Measurements from ENCODE around the gene PDZK1.
"Not testable (repeated sequence)": the region's sequence is repeated elsewhere in the genome, so short reads cannot be mapped to it uniquely, and the experiment has no call there.

PDZK1 gene

GRCh38 chr1:145707183-145707867, at the start of gene PDZK1:
PDZK1 (minus strand) TSS chr1:145707368; CDS start chr1:145688021, 19,347 bp downstream.
- no peak for DNase-seq

- no peak for DNase-seq
These were observed 44.4 kb upstream of the PDZK1 start for GRCh38 chr1:145751491-145752037.

DNA sequence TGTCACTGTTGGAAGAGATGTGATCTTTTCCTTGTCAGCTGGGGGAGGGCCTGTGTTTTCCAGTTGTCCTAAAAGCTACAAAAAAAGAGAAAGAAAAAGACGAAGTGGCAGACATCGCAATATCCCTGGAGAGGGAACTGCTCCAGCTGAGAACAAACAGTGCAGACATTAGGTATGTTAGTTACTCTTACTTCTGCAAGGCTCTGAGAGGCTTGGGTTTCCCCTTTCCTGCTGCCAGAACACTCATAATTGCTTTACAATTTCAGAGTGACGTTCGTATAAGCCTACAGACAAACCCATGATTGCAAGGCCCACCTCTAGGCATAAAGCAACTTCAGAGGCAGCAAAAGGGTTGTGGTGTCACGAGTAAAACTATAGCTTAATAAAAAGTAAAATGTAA, 43.3 kb upstream of the PDZK1 start:
- DNase-seq, result no peak

DNA sequence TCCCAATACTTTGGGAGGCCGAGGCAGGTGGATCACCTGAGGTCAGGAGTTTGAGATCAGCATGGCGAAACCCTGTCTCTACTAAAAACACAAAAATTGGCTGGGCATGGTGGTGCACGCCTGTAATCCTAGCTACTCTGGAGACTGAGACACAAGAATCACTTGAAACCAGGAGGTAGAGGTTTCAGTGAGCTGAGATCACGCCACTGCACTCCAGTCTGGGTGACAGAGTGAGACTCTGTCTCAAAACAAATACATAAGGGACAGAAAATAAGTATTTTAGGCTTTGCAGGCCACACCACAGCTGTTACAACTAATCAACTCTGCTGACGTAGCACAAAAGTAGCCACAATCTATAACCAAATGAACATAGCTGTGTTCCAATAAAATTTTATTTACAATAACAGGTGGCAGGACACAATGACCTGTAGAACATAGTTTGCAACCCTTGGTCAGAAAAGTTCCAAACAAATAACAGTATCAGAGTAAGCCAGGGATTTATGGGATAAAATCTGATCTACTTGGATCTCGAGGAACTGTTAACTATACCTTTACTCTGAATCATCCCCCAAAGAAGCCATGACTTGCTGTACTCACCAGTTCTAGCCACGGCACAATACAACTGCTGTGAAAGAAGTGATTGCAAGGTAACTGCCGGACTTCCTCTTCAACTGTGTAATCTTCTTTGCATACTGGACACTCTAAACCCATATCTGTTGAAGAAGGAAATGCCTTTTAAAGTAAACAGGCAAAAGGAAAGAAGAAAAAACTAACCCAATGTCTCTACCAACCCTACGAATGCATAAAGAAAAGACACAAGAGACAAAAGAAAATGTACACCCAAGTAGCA, 40.5 kb upstream of the PDZK1 start:
- DNase-seq, result no peak

DNA sequence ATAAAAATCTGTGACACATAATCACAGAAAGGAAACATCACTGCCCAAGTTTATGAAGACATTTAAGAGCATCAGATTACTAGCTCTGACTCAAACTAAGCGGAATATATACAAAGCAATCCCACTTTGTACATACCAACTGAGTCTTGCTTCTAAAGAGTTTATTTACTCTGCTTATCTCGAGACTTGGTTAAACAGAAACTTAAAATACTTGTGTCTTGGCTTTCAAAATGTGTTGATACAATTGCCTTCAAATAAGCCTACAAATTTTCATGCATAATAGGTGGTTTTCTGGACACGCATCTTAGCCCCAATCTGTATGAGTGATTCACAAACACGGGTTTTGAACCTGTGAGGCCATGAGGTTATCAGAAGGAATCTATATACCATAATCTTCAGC, 33.1 kb upstream of the PDZK1 start:
- DNase-seq, result no peak

DNA sequence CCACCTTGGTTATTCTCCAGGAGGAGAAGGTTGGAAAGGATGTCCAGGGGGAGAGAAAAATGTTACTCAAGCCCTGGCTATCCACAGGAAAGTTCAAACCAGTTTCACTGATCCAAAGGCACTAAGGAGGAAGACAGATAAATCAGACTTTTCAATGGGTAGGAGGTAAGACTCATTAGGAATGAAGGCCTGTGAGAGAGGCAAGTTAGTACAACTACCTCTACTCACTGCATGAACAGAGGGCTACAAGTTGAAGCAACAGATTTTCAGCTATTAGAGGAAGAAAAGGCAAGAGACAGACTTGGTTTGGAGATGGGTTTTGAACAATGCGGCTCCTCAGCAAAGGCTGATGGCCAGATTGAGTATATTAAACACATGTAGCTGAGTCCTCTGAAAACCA, 29.0 kb upstream of the PDZK1 start:
- DNase-seq, result no peak

- no peak for DNase-seq
These were observed 23.7 kb upstream of the PDZK1 start for GRCh38 chr1:145730900-145731299.

DNA sequence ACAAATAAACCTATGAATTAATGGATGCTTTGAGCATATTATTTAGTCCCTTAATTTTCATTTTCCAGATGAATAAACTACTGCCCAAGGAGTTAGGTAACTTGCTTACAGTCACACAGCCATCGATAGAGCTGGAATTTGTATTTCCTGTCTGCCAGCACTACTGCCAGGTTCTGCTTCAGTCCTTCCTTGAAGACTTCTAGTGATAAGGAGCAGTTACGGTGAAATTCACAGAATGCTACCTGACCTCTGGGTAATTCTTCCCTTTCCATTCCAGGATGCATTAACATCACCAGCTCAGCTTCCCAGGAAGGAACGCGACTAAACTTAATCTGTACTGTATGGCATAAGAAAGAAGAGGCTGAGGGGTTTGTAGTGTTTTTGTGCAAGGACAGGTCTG, 23.3 kb upstream of the PDZK1 start:
- no peak for DNase-seq

GRCh38 chr1:145729666-145730436, 22.7 kb upstream of the PDZK1 start:
- DNase-seq, result no peak

DNA sequence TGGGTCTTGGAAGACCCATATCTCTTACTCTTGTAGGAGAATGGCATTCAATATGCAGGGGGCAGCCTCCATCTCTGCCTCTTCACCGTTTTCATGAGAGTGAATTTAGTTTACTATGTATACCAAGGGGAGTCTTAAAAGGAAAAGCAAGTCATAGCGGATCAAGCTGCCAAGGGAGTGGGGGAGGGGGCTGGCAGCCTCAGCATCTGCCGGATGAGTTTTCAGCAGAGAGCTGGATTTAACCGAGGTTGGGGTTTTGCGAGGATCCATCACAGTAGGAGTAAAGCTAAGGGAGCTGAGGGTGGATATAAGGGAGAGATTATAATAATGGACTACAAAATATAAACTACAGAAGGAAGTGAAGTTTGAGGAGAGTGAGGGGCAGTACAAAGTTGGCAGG, 22.0 kb upstream of the PDZK1 start:
- DNase-seq, result no peak

DNA sequence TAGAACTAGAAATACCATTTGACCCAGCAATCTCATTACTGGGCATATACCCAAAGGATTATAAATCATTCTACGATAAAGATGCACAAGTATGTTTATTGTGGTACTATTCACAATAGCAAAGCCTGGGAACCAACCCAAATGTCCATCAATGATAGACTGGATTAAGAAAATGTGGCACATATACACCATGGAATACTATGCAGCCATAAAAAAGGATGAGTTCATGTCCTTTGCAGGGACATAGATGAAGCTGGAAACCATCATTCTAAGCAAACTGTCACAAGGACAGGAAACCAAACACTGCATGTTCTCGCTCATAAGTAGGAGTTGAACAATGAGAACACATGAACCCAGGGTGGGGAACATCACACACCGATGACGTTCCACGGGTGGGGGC, 19.0 kb upstream of the PDZK1 start:
- not testable (repeated sequence) for DNase-seq

DNA sequence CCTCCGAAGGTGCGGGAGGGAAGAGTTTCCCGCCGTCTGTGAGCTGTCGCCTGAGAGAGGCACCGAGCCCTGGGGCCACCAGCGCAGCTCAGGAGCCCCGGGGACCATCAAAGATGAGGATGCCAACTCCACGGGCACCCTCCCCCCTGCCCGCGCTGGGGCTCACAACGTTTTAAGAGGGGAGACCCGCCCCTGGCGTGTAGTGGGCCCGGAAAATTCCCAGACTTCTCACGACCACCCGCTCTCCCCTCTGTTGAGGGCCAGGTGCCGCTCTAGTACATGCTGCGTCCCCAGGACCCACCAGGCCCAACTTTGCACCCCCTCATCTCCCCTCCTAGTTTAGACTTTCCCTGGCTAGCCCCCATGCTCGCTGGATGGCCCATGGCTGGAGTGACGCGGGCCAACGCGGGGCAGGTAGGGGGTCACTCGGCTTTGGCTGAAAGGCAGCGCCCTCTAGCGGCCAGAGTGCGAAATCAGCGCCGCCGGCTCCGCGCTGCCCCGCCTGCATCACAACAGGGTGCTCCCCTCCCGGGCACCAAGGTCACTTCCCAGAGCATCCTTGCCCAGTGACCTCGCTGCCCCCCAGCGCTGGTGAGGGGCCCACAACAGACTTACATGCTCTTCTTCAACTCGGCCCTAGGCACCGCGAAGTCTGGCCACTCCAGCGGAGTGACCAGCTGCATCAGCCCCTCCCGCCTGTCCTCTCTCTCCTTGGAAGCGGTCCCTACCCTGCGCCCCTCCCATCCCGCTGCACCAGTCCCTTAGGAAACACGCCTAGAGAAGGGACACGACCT, 13.9 kb upstream of the PDZK1 start:
- DNase-seq, result peak; percentile 56

GRCh38 chr1:145720556-145720877, 13.3 kb upstream of the PDZK1 start:
- DNase-seq, result no peak

DNA sequence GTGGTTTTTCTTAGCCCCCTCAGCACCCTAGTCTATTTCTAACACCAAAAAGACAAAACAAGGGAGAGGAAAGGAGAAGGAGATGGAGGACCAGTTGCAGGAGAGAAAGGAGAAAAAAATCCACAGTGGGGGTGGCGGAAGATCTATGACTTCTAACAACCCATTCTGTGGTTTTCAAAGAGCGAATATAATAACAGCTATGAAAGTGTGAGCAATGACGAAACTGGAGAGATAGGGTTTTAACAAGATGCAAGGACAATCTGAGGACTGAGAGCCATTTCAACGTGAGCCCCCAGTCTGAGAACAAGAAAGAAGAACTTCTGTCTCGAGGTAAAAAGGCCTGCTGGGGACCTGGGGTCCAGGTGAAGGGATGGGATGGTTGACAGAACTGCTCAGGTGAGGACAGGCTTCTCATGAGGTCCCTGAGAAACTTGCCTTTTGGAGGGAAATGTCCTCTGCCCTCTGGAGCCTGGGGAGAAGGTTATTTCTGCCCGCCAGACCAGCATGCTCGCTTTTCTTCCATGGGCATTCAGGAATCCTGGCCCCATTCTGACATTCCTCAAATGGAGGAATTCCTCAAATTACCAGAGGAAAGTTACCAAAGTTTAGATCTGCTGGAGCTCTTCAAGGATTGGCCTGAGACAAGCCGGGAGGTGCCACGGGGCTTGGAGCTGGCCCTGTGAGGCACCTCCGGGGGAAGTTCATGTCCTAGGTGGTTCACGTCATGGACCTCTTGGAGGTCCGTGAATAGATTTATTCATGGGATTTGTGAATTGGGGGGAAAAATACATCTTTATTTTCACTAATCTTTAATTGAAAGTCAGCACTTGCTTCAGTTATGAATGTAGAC, 12.3 kb upstream of the PDZK1 start, which contains the start of gene CD160:
CD160 (plus strand) TSS at position 270 of the 850 bp plus-strand sequence. CDS start 8,829 bp downstream, outside the sequence.
- peak; percentile 10 for DNase-seq

- not testable (repeated sequence) for DNase-seq
These were observed 11.3 kb upstream of the PDZK1 start for GRCh38 chr1:145718465-145718864.

- DNase-seq, result no peak
These were observed 10.7 kb upstream of the PDZK1 start for GRCh38 chr1:145717833-145718232.

- no peak for DNase-seq
These were observed 9.6 kb upstream of the PDZK1 start for GRCh38 chr1:145716641-145717345.

- DNase-seq, result no peak
These were observed 7.5 kb upstream of the PDZK1 start for GRCh38 chr1:145714524-145715111.

GRCh38 chr1:145711213-145711651, 4.1 kb upstream of the PDZK1 start:
- no peak for DNase-seq
